D721Med (cell line): ENCODE measurements around the gene TXNDC5.
"Not testable (repeated sequence)": the region's sequence is repeated elsewhere in the genome, so short reads cannot be mapped to it uniquely, and the experiment has no call there.

Source experiments
- DNase-seq: peaks from one replicate; pipeline ENCODE4 v3.0.0; 2011; ENCODE audit warnings: low spot score; ENCODE audit not compliant: insufficient read length
- FAIRE-seq: peaks from 2 replicates; lab custom pipeline; 2011; peaks lifted over from hg19 to GRCh38; lab: Jason Lieb, UNC
- TF ChIP-seq, protein P1 (sequence below): IDR thresholded peaks from 2 replicates; pipeline ENCODE4 v1.5.1; 2012; ENCODE audit warnings: mild to moderate bottlenecking, control low read depth; ENCODE audit not compliant: insufficient read depth; ENCODE audit errors: missing control alignments

TXNDC5 gene

DNA sequence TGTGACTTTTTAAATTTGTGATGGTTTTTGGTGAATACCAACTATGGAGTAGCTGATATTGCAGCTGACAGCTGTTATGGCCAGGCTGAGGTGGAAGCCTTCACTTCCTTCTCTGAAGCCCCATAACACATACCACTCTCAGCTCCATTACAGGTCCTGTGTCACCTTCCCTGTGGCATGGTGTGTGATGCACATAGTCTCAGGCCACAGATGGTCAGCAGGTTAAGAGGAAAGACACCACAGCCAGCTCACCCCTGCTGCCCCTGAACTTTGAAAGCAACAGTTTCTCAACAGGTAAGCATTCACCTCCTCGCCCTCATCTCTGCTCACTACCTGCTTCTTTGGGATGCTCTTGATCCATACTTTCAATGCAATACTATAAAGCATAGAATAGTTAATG, 7.7 kb downstream of the TXNDC5 start:
- FAIRE-seq (no peak), DNase-seq (no peak)
- TF ChIP-seq, protein P1, sequence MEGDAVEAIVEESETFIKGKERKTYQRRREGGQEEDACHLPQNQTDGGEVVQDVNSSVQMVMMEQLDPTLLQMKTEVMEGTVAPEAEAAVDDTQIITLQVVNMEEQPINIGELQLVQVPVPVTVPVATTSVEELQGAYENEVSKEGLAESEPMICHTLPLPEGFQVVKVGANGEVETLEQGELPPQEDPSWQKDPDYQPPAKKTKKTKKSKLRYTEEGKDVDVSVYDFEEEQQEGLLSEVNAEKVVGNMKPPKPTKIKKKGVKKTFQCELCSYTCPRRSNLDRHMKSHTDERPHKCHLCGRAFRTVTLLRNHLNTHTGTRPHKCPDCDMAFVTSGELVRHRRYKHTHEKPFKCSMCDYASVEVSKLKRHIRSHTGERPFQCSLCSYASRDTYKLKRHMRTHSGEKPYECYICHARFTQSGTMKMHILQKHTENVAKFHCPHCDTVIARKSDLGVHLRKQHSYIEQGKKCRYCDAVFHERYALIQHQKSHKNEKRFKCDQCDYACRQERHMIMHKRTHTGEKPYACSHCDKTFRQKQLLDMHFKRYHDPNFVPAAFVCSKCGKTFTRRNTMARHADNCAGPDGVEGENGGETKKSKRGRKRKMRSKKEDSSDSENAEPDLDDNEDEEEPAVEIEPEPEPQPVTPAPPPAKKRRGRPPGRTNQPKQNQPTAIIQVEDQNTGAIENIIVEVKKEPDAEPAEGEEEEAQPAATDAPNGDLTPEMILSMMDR, result no peak

DNA sequence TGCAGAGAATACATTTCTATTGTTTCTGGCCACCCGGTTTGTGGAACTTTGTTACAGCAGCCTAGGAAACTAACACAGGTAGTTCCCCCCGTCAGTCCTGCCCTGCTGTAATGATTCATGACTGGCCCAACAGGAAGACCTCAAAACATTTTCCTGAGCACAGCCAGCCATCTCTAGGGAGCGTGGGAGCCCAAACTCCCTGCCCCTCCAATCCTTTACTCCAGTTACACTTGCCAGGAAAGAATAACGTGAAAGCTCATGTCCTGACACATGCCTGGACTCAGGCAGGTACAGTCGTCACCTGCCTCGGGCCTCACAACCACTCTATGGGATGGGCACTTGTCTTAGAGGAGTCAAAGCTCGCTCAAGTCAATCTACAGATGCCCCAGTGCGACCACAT, 8.4 kb downstream of the TXNDC5 start:
- TF ChIP-seq, protein P1, result no peak
- FAIRE-seq (no peak), DNase-seq (no peak)

DNA sequence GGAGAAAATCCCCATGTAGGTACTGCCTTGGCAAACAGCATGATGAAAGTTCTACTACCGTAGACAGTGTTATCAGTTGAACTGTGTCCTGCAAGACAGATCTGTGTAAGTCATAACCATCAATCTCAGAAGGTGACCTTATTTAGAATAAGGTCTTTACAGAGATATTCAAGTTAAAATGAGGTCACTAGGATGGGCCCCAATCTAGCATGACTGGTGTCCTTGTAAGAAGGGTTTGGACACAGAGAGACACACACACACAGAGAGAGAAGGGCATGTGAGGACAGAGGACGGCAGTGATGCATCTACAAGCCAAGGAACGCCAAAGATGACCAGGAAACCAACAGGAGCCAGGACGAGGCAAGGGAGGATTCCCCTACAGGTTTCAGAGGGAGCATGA, 8.8 kb downstream of the TXNDC5 start:
- FAIRE-seq (no peak), DNase-seq (no peak)
- TF ChIP-seq, protein P1, result no peak

DNA sequence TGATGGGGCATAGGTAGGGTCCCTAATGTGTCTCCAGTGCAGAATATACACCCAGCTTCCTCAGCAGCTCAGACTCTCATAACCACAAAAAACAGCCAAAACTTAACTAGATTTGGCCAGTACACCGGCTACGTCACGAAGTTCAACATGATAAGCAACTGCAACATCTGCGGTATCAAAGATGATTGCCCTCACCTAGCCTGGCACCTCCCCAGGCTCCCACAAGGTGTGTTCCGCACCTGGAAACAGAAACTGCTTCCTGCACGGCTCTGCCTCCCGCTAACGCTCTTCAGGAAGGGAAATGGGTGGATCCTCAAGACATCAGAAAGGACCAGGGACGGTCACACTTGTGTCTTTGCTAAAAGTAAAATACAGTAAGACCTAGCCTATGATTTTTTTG, 9.5 kb downstream of the TXNDC5 start:
- TF ChIP-seq, protein P1, result no peak
- FAIRE-seq, result no peak
- DNase-seq, result no peak

DNA sequence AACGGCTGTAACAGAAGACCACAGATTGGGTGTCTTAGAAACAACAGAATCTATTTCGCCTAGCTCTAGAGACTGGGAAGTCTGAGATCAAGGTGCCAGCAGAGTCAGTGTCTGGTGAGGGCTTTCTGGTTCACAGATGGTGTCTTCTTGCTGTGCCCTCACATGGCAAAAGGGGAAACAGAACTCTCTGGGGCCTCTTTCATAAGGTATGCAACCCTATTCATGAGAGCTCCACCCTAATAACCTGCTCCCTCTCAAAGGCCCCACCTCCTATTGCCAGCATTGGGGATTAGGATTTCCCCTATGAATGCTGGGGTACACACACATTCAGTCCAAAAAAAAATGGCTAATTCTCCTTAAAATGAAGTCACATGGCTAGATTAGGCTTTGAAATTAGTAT, 10.0 kb downstream of the TXNDC5 start:
- TF ChIP-seq, protein P1, result no peak
- FAIRE-seq, result no peak
- DNase-seq, result no peak

DNA sequence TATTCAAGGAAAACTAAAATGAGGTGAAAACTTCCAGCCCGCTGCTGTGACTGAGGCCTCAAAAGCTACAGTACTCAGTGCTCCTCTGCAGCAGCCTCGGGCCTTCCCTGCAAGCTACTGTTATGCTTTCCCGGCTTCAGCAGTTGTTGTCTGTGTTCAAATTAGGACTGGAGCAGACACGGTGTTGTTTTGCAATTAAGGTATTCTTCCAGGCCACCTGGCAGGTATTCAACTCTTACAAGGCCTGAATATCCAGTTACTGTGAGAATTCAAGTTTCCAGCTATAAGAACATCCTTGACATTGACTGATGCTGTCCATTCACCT, 10.7 kb downstream of the TXNDC5 start:
- DNase-seq, result no peak
- TF ChIP-seq, protein P1, result no peak
- FAIRE-seq, result no peak

DNA sequence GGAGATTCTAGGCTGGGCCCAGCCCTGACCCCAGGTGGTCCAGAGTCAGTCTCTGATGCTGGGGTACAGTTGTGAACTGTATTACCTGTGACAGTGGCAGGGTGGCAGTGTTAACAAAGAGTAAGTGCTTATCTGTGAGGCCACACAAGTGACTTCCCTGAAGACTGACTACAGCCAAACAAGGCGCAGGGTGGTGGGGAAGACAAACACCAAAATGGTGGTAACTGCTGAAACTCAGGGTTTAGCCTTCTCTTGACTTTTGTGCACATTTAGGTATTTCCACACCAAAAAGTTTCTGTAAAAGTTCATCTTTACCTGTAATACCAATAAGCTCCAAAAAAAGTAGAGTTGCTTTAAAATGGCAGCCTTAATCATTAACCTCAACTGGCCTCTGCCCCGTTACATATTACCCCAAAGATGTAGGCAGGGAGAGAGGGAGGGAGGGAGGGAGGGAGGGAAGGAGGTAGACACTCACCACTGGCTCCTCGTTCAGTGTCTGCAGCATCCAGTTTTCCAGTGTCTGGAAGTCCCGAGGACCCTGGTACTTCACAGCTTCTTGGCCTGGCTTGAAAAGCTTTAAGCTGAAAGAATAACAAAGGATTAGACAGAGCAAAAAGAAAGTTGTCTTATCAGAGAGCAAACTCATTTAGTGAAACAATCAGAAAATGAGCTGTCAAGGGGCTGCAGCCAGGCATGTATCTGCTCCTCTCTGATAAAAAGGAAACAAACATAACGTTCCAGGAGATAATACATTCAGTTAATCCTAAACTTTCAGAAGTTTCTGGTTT, 11.3 kb downstream of the TXNDC5 start:
- TF ChIP-seq, protein P1, result peak; percentile 26
- DNase-seq, result no peak
- no peak for FAIRE-seq

DNA sequence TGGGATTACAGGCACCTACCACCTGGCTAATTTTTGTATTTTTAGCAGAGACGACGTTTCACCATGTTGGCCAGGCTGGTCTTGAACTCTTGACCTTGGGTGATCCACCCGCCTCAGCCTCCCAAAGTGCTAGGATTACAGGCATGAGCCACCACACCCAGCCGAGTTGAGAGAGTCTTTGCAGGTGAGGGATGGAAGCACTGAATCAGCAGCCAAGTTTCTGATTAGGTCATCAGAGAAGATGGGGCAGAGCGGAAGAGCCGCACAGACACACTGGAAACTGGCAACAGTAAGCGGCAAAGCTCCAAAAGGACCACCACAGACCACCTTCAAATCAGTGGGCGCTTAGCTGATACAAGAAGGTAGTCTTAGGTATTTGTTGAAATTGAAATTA, 12.4 kb downstream of the TXNDC5 start:
- FAIRE-seq, result not testable (repeated sequence)

More for the DNA sequence above, 12.4 kb downstream of the TXNDC5 start:
- DNase-seq, result not testable (repeated sequence)
